NCI-H146 treated with DMSO at 0.1 percent for 48 hours (cell line): ENCODE measurements around the gene RPS13.
"Not testable (repeated sequence)": the region's sequence is repeated elsewhere in the genome, so short reads cannot be mapped to it uniquely, and the experiment has no call there.

Source experiments
- DNase-seq: peaks from one replicate; lab custom pipeline; 2025; ENCODE audit not compliant: unreplicated experiment; lab: John Stamatoyannopoulos, UW

Gene RPS13

DNA sequence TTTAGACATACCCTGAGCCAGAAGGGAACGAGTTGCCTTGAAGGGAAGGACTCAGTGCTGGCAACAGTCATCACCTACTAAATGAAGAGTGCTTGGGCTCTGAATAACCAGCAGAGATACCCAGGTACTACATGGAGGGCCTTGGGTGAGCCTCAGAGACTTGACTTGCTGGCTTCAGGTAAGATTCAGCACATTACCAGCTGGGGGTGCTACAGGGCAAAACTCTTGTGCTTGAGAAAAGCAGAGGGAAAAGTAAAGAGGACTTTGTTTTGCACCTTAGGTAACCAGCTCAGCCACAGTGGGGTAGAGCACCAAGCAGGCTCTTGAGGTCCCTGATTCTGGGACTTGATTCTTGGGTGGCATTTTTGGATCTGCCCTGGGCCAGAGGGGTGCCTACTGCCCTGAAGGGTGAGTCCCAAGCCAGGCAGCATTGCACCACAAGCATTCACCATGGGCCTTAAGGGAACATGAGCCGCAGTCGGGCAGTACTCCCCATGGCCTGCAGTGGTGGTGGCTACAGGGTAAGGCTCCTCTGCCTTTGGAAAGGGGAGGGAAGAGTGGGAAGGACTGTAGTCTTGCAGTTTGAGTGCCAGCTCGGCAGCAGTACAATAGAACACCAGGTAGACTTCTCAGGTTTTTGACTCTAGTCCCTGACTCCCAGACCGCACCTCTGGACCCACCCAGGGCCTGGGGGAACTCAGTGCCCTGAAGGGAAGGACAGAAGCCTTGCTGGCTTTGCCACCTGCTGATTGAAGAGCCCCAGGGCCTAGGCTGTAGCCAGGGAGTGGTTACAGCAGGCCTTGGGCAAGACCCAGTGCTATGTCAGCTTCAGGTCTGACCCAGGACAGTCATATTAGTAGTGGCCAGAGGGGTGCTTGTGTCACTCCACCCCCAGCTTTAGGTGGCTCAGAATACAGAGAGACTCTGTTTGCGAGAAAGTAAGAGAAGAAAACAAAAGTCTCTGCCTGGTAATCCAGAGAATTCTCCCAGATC, 40.5 kb downstream of the RPS13 start:
- DNase-seq, result no peak

DNA sequence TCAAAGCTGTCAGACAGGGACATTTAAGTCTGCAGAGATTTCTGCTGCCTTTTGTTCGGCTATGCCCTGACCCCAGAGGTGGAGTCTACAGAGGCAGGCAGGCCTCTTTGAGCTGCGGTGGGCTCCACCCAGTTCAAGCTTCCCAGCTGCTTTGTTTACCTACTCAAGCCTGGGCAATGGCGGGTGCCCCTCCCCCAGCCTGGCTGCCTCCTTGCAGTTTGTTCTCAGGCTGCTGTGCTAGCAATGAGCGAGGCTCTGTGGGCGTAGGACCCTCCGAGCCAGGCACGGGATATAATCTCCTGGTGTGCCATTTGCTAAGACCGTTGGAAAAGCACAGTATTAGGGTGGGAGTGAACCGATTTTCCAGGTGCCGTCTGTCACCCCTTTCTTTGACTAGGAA, 43.4 kb downstream of the RPS13 start:
- DNase-seq, result not testable (repeated sequence)

DNA sequence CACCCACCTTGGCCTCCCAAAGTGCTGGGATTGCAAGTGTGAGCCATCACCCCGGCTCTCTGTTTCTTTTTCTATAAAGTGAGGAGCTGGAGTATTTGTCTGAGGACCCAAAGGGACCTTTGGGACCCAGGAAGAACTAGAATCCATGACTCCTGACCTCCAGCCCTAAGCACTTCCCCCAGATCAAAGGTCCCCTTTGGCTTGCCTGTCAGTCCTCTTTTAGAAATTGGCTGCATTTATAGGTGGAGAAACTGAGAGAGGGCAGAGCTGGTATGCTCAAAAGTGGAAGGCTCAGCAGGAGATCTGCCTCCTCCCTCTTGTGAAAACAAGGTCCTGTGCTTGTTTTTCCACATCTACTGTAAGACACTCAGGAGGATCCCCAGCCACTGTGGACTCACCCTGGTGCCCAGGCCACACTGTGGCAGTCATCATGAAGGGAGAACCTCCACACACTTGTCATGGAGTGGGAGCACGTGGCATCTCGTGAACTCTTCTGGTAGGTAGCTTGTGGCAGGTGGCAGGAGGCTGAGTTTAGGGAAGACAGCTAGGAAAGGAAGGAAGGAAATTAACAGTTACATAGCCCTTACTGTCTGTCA, 50.9 kb downstream of the RPS13 start:
- DNase-seq, result no peak

DNA sequence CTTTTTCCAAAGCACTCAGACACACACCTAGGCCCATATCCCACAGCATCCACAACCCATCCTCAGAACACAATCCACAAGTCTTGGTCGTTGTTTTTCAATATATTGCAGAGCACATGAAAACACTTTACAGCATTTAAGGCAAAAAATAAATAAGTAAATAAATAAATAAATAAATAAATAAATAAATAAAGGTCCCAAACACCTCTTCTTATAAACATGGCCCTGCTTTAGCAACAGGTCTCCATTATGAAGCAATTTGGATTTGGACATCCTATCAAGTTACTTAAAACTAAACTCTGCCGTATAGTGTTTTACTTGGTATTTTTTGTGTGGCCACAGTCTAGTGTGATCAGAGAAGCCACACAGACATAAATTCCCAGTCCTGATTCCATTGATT, 52.5 kb downstream of the RPS13 start:
- no peak for DNase-seq
